Tibial artery (tissue), 4 donors: ENCODE measurements around the gene SEC22A.

Experiments used
- DNase-seq, 2 donors: peaks; one replicate each; pipeline ENCODE4 v3.0.0-alpha.2; 2019
- H3K27ac ChIP-seq, 2 donors: fragments of 200-600 bp; sonication (generic) in 1 of 2; 1 replicate in 1 of 2; 2 replicates in 1 of 2; pipeline ENCODE4 v1.5.1; 2018 to 2019; ENCODE audit warnings: mild to moderate bottlenecking in 1 of 2
- H3K27me3 ChIP-seq, 2 donors: fragments of 200-600 bp; sonication (generic) in 1 of 2; one replicate each; pipeline versions ENCODE4 v1.5.1 to v1.6.0; 2016 to 2019
- H3K36me3 ChIP-seq, 3 donors: fragments of 200-600 bp; sonication (generic) in 2 of 3; one replicate each; pipeline ENCODE4 v1.5.1; 2016 to 2019; ENCODE audit warnings: mild to moderate bottlenecking in 2 of 3
- H3K4me1 ChIP-seq, 4 donors: fragments of 200-600 bp; sonication (generic) in 2 of 4; 1 replicate in 3 of 4; 2 replicates in 1 of 4; pipeline ENCODE4 v1.5.1; 2016 to 2019
- H3K4me3 ChIP-seq, 2 donors: fragments of 200-600 bp; sonication (generic) in 1 of 2; 1 replicate in 1 of 2; 2 replicates in 1 of 2; pipeline ENCODE4 v1.5.1; 2018 to 2019; ENCODE audit warnings: mild to moderate bottlenecking in 2 of 2
- H3K9me3 ChIP-seq, 3 donors: fragments of 200-600 bp; sonication (generic) in 1 of 3; one replicate each; pipeline ENCODE4 v1.5.1; 2016 to 2019
- intact Hi-C: fragments of 100-400 bp; cut with DNase I; formaldehyde crosslinking; loops from one replicate; pipeline ENCODE4 v1.15.0; 2023; ENCODE audit warnings: low total_unique reads
- TF ChIP-seq, protein P1 (sequence below), 2 experiments: fragments of 200-600 bp in 1 of 2; fragments of 450-650 bp in 1 of 2; IDR thresholded peaks; one replicate each; pipeline ENCODE4 v1.5.1; 2017 to 2019; ENCODE audit warnings: antibody characterized with exemption in 2 of 2, mild to moderate bottlenecking in 1 of 2, moderate library complexity in 1 of 2

SEC22A gene

GRCh38 chr3:123158899-123159390 is 42.8 kb upstream of the SEC22A start:
- Histone ChIP-seq H3K4me1 (peaks cover 0 to 13% (median 4%) of the 10 kb centered on the region in 4 donors), H3K27me3 (no peaks in the 10 kb centered on the region), H3K9me3 (no peaks in the 10 kb centered on the region), H3K36me3 (peaks cover 26 to 92% (median 66%) of the 10 kb centered on the region in 3 donors), H3K27ac (no peak overlapping the region), H3K4me3 (no peak overlapping the region)
- TF ChIP-seq, protein P1, sequence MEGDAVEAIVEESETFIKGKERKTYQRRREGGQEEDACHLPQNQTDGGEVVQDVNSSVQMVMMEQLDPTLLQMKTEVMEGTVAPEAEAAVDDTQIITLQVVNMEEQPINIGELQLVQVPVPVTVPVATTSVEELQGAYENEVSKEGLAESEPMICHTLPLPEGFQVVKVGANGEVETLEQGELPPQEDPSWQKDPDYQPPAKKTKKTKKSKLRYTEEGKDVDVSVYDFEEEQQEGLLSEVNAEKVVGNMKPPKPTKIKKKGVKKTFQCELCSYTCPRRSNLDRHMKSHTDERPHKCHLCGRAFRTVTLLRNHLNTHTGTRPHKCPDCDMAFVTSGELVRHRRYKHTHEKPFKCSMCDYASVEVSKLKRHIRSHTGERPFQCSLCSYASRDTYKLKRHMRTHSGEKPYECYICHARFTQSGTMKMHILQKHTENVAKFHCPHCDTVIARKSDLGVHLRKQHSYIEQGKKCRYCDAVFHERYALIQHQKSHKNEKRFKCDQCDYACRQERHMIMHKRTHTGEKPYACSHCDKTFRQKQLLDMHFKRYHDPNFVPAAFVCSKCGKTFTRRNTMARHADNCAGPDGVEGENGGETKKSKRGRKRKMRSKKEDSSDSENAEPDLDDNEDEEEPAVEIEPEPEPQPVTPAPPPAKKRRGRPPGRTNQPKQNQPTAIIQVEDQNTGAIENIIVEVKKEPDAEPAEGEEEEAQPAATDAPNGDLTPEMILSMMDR (IDR thresholded peaks at IDR 0.05), result no peak
- no peak for DNase-seq
- intact Hi-C loops, result no loop called here

GRCh38 chr3:123159926-123160635 is 41.7 kb upstream of the SEC22A start:
- intact Hi-C loops, result no loop called here
- TF ChIP-seq, protein P1 (IDR thresholded peaks at IDR 0.05), result no peak
- no peak for DNase-seq
- no peak overlapping the region for H3K27ac ChIP-seq
- H3K9me3 ChIP-seq, result no peaks in the 10 kb centered on the region
- H3K4me3 ChIP-seq, result no peak overlapping the region
- H3K4me1 ChIP-seq, result peaks cover 0 to 13% (median 4%) of the 10 kb centered on the region in 4 donors
- no peaks in the 10 kb centered on the region for H3K27me3 ChIP-seq
- peaks cover 33 to 92% (median 71%) of the 10 kb centered on the region in 3 donors for H3K36me3 ChIP-seq

DNA sequence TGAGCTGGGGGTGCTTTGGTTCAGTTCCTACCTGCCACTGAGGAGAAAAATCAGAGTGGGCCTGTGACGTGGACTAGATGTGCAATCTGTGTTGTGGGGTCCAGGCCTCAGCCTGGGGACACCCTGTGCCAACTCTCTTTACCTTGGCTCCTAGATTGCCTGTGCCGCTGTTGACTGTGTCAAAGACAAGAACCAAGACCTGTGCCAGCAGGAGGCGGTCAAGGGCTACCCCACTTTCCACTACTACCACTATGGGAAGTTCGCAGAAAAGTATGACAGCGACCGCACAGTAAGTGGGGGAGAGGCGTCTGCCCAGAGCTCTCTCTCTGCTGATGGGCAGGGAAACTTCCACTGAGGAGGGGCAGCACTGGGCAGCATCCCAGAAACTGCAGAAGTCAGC is 40.6 kb upstream of the SEC22A start:
- H3K4me1 ChIP-seq, result peaks cover 0 to 13% (median 4%) of the 10 kb centered on the region in 4 donors
- H3K27ac ChIP-seq, result no peak overlapping the region
- H3K36me3 ChIP-seq, result peaks cover 39 to 86% (median 64%) of the 10 kb centered on the region in 3 donors
- no peaks in the 10 kb centered on the region for H3K9me3 ChIP-seq
- no peaks in the 10 kb centered on the region for H3K27me3 ChIP-seq
- intact Hi-C loops, result no loop called here
- TF ChIP-seq, protein P1 (IDR thresholded peaks at IDR 0.05), result no peak
- H3K4me3 ChIP-seq, result no peak overlapping the region
- DNase-seq, result no peak

GRCh38 chr3:123163141-123163540 is 38.6 kb upstream of the SEC22A start:
- no peak overlapping the region for H3K27ac ChIP-seq
- H3K27me3 ChIP-seq, result no peaks in the 10 kb centered on the region
- intact Hi-C loops, result no loop called here
- TF ChIP-seq, protein P1 (IDR thresholded peaks at IDR 0.05), result no peak
- no peaks in the 10 kb centered on the region for H3K9me3 ChIP-seq
- DNase-seq, result no peak
- peaks cover 39 to 72% (median 69%) of the 10 kb centered on the region in 3 donors for H3K36me3 ChIP-seq
- no peak overlapping the region for H3K4me3 ChIP-seq
- no peaks in the 10 kb centered on the region for H3K4me1 ChIP-seq

GRCh38 chr3:123165163-123165562 is 36.6 kb upstream of the SEC22A start:
- TF ChIP-seq, protein P1 (IDR thresholded peaks at IDR 0.05), result no peak
- Histone ChIP-seq H3K4me3 (no peak overlapping the region), H3K27me3 (no peaks in the 10 kb centered on the region), H3K36me3 (peaks cover 39 to 57% (median 52%) of the 10 kb centered on the region in 3 donors), H3K9me3 (no peaks in the 10 kb centered on the region), H3K4me1 (no peaks in the 10 kb centered on the region), H3K27ac (no peak overlapping the region)
- DNase-seq, result no peak
- intact Hi-C loops, result no loop called here
